PC-9 (cell line): ENCODE results near the gene YTHDF2.

ENCODE experiments used
- CTCF ChIP-seq: fragments of 200-600 bp; sonication (generic); conservative IDR thresholded peaks from 2 replicates; pipeline ENCODE4 v1.6.1; 2017; ENCODE audit warnings: mixed run types, antibody characterized with exemption, mild to moderate bottlenecking, moderate library complexity
- EZH2 ChIP-seq: fragments of 200-600 bp; sonication (generic); IDR thresholded peaks from 2 replicates; pipeline ENCODE4 v1.8.0; 2017; ENCODE audit warnings: antibody characterized with exemption, low read depth

DNA sequence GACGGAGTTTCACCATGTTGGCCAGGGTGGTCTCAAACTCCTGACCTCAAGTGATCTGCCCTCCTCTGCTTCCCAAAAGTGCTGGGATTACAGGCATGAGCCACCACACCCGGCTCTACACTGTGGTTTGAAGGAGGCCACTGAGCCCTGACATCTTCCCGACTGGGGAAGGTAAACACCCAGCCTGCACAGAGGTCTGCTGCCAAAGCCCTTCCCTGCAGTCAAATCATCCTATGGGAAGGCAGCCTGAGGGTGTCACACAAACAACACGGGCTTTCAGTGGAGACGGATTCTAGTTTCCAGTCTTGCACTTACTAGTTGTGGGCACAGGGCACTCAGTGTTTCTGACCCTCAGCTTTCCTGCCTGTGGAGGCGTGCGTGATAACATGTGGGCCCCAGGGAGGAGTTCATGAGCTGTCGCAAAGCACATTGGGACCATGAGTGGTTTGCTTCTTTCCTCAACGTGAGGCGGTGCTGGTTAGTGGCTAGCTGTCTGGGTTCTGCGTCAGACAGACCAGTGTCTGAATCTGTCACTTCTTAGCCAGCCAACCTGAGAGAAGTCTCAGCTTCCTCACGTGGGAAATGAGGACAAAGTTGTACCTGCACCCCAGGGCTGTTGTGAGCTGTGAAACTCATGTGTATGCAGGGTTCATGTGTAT is 53.8 kb downstream of the YTHDF2 start:
- TF ChIP-seq CTCF: no peak
- no peak for TF ChIP-seq EZH2
